IMR-90 (cell line): ENCODE measurements around the gene SDK1. TPM values are rescaled to one million over a fixed set of nuclear protein-coding genes. Genes with fewer than 3 reads are reported as not detected.

Experiments used
- ATAC-seq: fragments of 200-7000 bp; cut with Tn5 transposase; 2 replicates; pipeline ENCODE4 v1.9.1; 2020; ENCODE audit warnings: low read depth, mild to moderate bottlenecking, moderate library complexity
- BruUV-seq: library from RNA; stranded (reverse); fragments of 400-500 nt; replicated peaks from 2 replicates; lab custom pipeline; 2021; lab: Mats Ljungman, UMichigan
- CTCF ChIA-PET: fragments of 300-600 bp; formaldehyde crosslinking; extraction: SDS; loops from one replicate; lab custom pipeline; 2021; ENCODE audit warnings: antibody characterized with exemption; lab: Yijun Ruan, JAX
- POLR2A ChIA-PET: fragments of 300-600 bp; sonication (Branson Sonifier 250); formaldehyde crosslinking; loops from one replicate; lab custom pipeline; 2022; ENCODE audit warnings: antibody characterized with exemption; ENCODE audit not compliant: unreplicated experiment; lab: Charles Lee
- DNase-seq: peaks from one replicate; pipeline ENCODE4 v3.0.0; 2013
- H2AFZ ChIP-seq: replicated peaks from 2 replicates; pipeline ENCODE3; 2013; ENCODE audit warnings: low read length, mild to moderate bottlenecking; ENCODE audit not compliant: poor library complexity
- H2AK5ac ChIP-seq: 2 replicates; pipeline ENCODE4 v1.6.1; 2013; ENCODE audit warnings: low read depth, low read length, inconsistent platforms
- H2AK9ac ChIP-seq: replicated peaks from 2 replicates; pipeline ENCODE3; 2013; ENCODE audit warnings: mild to moderate bottlenecking, low read depth, low read length, moderate library complexity; ENCODE audit not compliant: poor library complexity
- H2BK120ac ChIP-seq: 2 replicates; pipeline ENCODE4 v1.6.1; 2013; ENCODE audit warnings: low read depth, low read length, inconsistent platforms
- H2BK15ac ChIP-seq: 3 replicates; pipeline ENCODE4 v1.6.1; 2013; ENCODE audit warnings: low read depth, low read length, inconsistent platforms
- H2BK20ac ChIP-seq: 2 replicates; pipeline ENCODE4 v1.6.1; 2013; ENCODE audit warnings: low read depth, mild to moderate bottlenecking, inconsistent platforms, low read length, moderate library complexity
- H2BK5ac ChIP-seq: 2 replicates; pipeline ENCODE4 v1.6.1; 2013; ENCODE audit warnings: mild to moderate bottlenecking, low read depth, low read length, inconsistent platforms; ENCODE audit not compliant: poor library complexity, severe bottlenecking
- H3K14ac ChIP-seq: replicated peaks from 2 replicates; pipeline ENCODE4 v1.6.1; 2013; ENCODE audit warnings: low read depth, low read length, inconsistent platforms
- H3K18ac ChIP-seq: 2 replicates; pipeline ENCODE4 v1.6.1; 2013; ENCODE audit warnings: low read depth, low read length, control low read depth
- H3K23ac ChIP-seq: 2 replicates; pipeline ENCODE4 v1.6.1; 2013; ENCODE audit warnings: low read depth, low read length, inconsistent platforms
- H3K27ac ChIP-seq: 2 replicates; pipeline ENCODE4 v1.5.1; 2013; ENCODE audit warnings: mild to moderate bottlenecking, control low read depth, low read length; ENCODE audit not compliant: insufficient read depth
- H3K27me3 ChIP-seq: 2 replicates; pipeline ENCODE4 v1.6.1; 2013; ENCODE audit warnings: low read length; ENCODE audit not compliant: control insufficient read depth, insufficient read depth
- H3K36me3 ChIP-seq: 2 replicates; pipeline ENCODE4 v1.6.1; 2013; ENCODE audit warnings: low read length, mixed read lengths; ENCODE audit not compliant: control insufficient read depth, insufficient read depth
- H3K4ac ChIP-seq: 2 replicates; pipeline ENCODE4 v1.6.1; 2013; ENCODE audit warnings: low read depth, low read length, inconsistent platforms
- H3K4me1 ChIP-seq: 2 replicates; pipeline ENCODE4 v1.6.1; 2013; ENCODE audit warnings: low read length, mixed read lengths; ENCODE audit not compliant: control insufficient read depth, insufficient read depth
- H3K4me2 ChIP-seq: 2 replicates; pipeline ENCODE4 v1.6.1; 2013; ENCODE audit warnings: low read depth, mild to moderate bottlenecking, control low read depth, low read length, moderate library complexity
- H3K4me3 ChIP-seq: 2 replicates; pipeline ENCODE4 v1.5.1; 2013; ENCODE audit warnings: low read depth, mild to moderate bottlenecking, control low read depth, low read length, moderate library complexity; ENCODE audit not compliant: insufficient read depth
- H3K56ac ChIP-seq: 2 replicates; pipeline ENCODE4 v1.6.1; 2013; ENCODE audit warnings: low read length, inconsistent platforms; ENCODE audit not compliant: insufficient read depth; ENCODE audit errors: extremely low read depth
- H3K79me1 ChIP-seq, 2 experiments: 2 replicates each; pipeline ENCODE4 v1.6.1; 2013; ENCODE audit warnings: low read length in 2 of 2, inconsistent platforms in 1 of 2, low read depth in 1 of 2
- H3K9ac ChIP-seq: 2 replicates; pipeline ENCODE4 v1.6.1; 2013; ENCODE audit warnings: low read depth, low read length, control low read depth
- H3K9me1 ChIP-seq: 2 replicates; pipeline ENCODE4 v1.6.1; 2013; ENCODE audit warnings: low read length, inconsistent platforms; ENCODE audit not compliant: insufficient read depth
- H3K9me3 ChIP-seq: 2 replicates; pipeline ENCODE4 v1.6.1; 2013; ENCODE audit warnings: low read length; ENCODE audit not compliant: control insufficient read depth, insufficient read depth
- H4K20me1 ChIP-seq: 2 replicates; pipeline ENCODE4 v1.6.1; 2013; ENCODE audit warnings: low read length, inconsistent platforms; ENCODE audit not compliant: insufficient read depth
- H4K5ac ChIP-seq: 2 replicates; pipeline ENCODE4 v1.6.1; 2013; ENCODE audit warnings: mild to moderate bottlenecking, low read depth, low read length, control low read depth
- H4K8ac ChIP-seq, 2 experiments: 2 replicates each; pipeline ENCODE4 v1.6.1; 2013; ENCODE audit warnings: low read depth in 2 of 2, low read length in 2 of 2, control low read depth in 1 of 2, inconsistent platforms in 1 of 2
- H4K91ac ChIP-seq: 2 replicates; pipeline ENCODE4 v1.6.1; 2013; ENCODE audit warnings: low read depth, low read length, inconsistent platforms; ENCODE audit not compliant: insufficient read depth
- BHLHE40 ChIP-seq: fragments of 150-350 bp; IDR thresholded peaks from 2 replicates; pipeline ENCODE4 v1.6.1; 2016; ENCODE audit warnings: mild to moderate bottlenecking, low read depth, low read length
- CEBPB ChIP-seq: IDR thresholded peaks from 2 replicates; pipeline ENCODE4 v1.6.1; 2012; ENCODE audit warnings: low read depth, low read length, improper control_type of control experiment
- CTCF ChIP-seq: conservative IDR thresholded peaks from 2 replicates; pipeline ENCODE4 v1.5.1; 2012; ENCODE audit warnings: mild to moderate bottlenecking, low read depth, low read length, improper control_type of control experiment
- FOS ChIP-seq: fragments of 150-350 bp; IDR thresholded peaks from 2 replicates; pipeline ENCODE4 v1.6.1; 2016; ENCODE audit warnings: low read depth, low read length
- MAZ ChIP-seq: IDR thresholded peaks from 2 replicates; pipeline ENCODE4 v1.6.1; 2012; ENCODE audit warnings: low read depth, mild to moderate bottlenecking, low read length, improper control_type of control experiment, moderate library complexity, borderline replicate concordance
- MXI1 ChIP-seq: IDR thresholded peaks from 2 replicates; pipeline ENCODE4 v1.6.1; 2012; ENCODE audit warnings: low read depth, mild to moderate bottlenecking, low read length, moderate library complexity, borderline replicate concordance
- NFE2L2 ChIP-seq: fragments of 150-350 bp; IDR thresholded peaks from 2 replicates; pipeline ENCODE4 v1.6.1; 2016; ENCODE audit warnings: low read depth, mild to moderate bottlenecking, low read length
- RAD21 ChIP-seq: IDR thresholded peaks from 2 replicates; pipeline ENCODE4 v1.6.1; 2012; ENCODE audit warnings: low read length, improper control_type of control experiment
- RCOR1 ChIP-seq: IDR thresholded peaks from 2 replicates; pipeline ENCODE4 v1.6.1; 2012; ENCODE audit warnings: mild to moderate bottlenecking, low read length, improper control_type of control experiment; ENCODE audit not compliant: insufficient replicate concordance
- RFX5 ChIP-seq: IDR thresholded peaks from 2 replicates; pipeline ENCODE4 v1.8.0; 2012; ENCODE audit warnings: low read depth, mild to moderate bottlenecking, low read length, moderate library complexity
- WGBS, 2 experiments: methylation state at CpG; one replicate each; pipeline versions ENCODE4 v1.1.5 to v1.1.7; 2013; ENCODE audit warnings: missing lambda C conversion rate in 2 of 2; ENCODE audit not compliant: insufficient read length in 1 of 2; ENCODE audit errors: extremely low coverage in 2 of 2; 5-methylcytosine and 5-hydroxymethylcytosine counted together
- dilution Hi-C: fragments of 300-500 bp; cut with HindIII; formaldehyde crosslinking; loops from one replicate; pipeline ENCODE4 v1.14.3; 2018; ENCODE audit warnings: low sequenced_read_pairs; ENCODE audit not compliant: unreplicated experiment
- in situ Hi-C: fragments of 300-500 bp; cut with MboI; formaldehyde crosslinking; loops from 3 replicates; pipeline ENCODE4 v1.14.3; 2019; ENCODE audit warnings: low sequenced_read_pairs, inconsistent platforms, mixed read lengths
- intact Hi-C: fragments of 100-400 bp; cut with micrococcal nuclease; formaldehyde crosslinking; loops from 2 replicates; pipeline ENCODE4 v1.10.0; 2022
- polyA plus RNA-seq, 3 experiments: library from polyadenylated mRNA; depleted of rRNA; stranded (reverse); fragments of >200 nt; gene quantifications; 2 replicates each; pipeline ENCODE4 v1.2.3, GENCODE V29; 2012; ENCODE audit warnings: low replicate concordance in 1 of 3
- total RNA-seq: library from RNA; depleted of rRNA; stranded (reverse); fragments of >200 nt; gene quantifications from 2 replicates; pipeline ENCODE4 v1.2.3, GENCODE V29; 2012
- TF ChIP-seq, protein P1 (sequence below): fragments of 150-350 bp; IDR thresholded peaks from 2 replicates; pipeline ENCODE4 v1.6.1; 2016; ENCODE audit warnings: low read depth, mild to moderate bottlenecking, low read length, moderate library complexity, borderline replicate concordance
- TF ChIP-seq, protein P2 (sequence below): fragments of 150-350 bp; IDR thresholded peaks from 2 replicates; pipeline ENCODE4 v1.6.1; 2017; ENCODE audit warnings: mild to moderate bottlenecking, antibody characterized with exemption, low read length, low read depth

The SDK1 gene
- total and polyA plus RNA-seq, 2 of the 4 experiments (the other 2 are of a cell fraction), result 1.5 to 1.6 TPM

GRCh38 chr7:3254718-3255117, 46.3 kb upstream of the SDK1 start:
- H3K4ac ChIP-seq, result no peak overlapping the region
- no peak overlapping the region for H3K4me2 ChIP-seq
- ATAC-seq (no peak), DNase-seq (no peak)
- H2AK5ac ChIP-seq, result no peak overlapping the region
- CTCF ChIA-PET, result no interaction called here
- H2AK9ac ChIP-seq, result no peak overlapping the region
- no peak overlapping the region for H4K8ac ChIP-seq
- no peak overlapping the region for H4K91ac ChIP-seq
- H4K20me1 ChIP-seq, result no peaks in the 10 kb centered on the region
- no TSS peak for BruUV-seq
- no peaks in the 10 kb centered on the region for H3K9me1 ChIP-seq
- no peak overlapping the region for H2AFZ ChIP-seq
- no peak overlapping the region for H3K23ac ChIP-seq
- no peak overlapping the region for H3K4me3 ChIP-seq
- H3K36me3 ChIP-seq, result no peaks in the 10 kb centered on the region
- no peak overlapping the region for H3K27ac ChIP-seq
- WGBS, 2 experiments, result no CpG with 5 or more reads among the region's 6 CpGs
- no peak overlapping the region for H2BK120ac ChIP-seq
- dilution Hi-C loops (no loop called here), intact Hi-C loops (no loop called here), in situ Hi-C loops (no loop called here)
- H3K18ac ChIP-seq, result no peak overlapping the region
- no peaks in the 10 kb centered on the region for H3K79me1 ChIP-seq
- no peak overlapping the region for H3K14ac ChIP-seq
- peaks cover 3% of the 10 kb centered on the region; the same call in 1 of the 2 replicates for H3K9me3 ChIP-seq
- H4K5ac ChIP-seq, result no peak overlapping the region
- H2BK5ac ChIP-seq, result no peak overlapping the region
- POLR2A ChIA-PET, result no interaction called here
- peaks cover under 1% of the 10 kb centered on the region; the same call in 1 of the 2 replicates for H3K4me1 ChIP-seq
- TF ChIP-seq CEBPB (no peak), RCOR1 (no peak), CTCF (no peak), RAD21 (no peak), BHLHE40 (no peak), MAZ (no peak), RFX5 (no peak), MXI1 (no peak), NFE2L2 (no peak), FOS (no peak)
- TF ChIP-seq, protein P1, sequence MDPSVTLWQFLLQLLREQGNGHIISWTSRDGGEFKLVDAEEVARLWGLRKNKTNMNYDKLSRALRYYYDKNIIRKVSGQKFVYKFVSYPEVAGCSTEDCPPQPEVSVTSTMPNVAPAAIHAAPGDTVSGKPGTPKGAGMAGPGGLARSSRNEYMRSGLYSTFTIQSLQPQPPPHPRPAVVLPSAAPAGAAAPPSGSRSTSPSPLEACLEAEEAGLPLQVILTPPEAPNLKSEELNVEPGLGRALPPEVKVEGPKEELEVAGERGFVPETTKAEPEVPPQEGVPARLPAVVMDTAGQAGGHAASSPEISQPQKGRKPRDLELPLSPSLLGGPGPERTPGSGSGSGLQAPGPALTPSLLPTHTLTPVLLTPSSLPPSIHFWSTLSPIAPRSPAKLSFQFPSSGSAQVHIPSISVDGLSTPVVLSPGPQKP, result no peak
- TF ChIP-seq, protein P2, sequence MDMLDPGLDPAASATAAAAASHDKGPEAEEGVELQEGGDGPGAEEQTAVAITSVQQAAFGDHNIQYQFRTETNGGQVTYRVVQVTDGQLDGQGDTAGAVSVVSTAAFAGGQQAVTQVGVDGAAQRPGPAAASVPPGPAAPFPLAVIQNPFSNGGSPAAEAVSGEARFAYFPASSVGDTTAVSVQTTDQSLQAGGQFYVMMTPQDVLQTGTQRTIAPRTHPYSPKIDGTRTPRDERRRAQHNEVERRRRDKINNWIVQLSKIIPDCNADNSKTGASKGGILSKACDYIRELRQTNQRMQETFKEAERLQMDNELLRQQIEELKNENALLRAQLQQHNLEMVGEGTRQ, result no peak
- H2BK15ac ChIP-seq, result no peak overlapping the region
- no peak overlapping the region for H3K56ac ChIP-seq
- no peaks in the 10 kb centered on the region; the same call in 1 of the 2 replicates for H3K27me3 ChIP-seq
- no peak overlapping the region for H2BK20ac ChIP-seq
- H3K9ac ChIP-seq, result no peak overlapping the region
